GM12873 (cell line): Measurements from ENCODE around the gene IL10.

Experiments
- TF ChIP-seq, protein P1 (sequence below): IDR thresholded peaks from 2 replicates; pipeline ENCODE4 v1.5.1; 2012; ENCODE audit warnings: low read depth, mild to moderate bottlenecking, moderate library complexity, low read length, control low read depth; ENCODE audit not compliant: insufficient read depth; ENCODE audit errors: missing control alignments

Gene IL10

DNA sequence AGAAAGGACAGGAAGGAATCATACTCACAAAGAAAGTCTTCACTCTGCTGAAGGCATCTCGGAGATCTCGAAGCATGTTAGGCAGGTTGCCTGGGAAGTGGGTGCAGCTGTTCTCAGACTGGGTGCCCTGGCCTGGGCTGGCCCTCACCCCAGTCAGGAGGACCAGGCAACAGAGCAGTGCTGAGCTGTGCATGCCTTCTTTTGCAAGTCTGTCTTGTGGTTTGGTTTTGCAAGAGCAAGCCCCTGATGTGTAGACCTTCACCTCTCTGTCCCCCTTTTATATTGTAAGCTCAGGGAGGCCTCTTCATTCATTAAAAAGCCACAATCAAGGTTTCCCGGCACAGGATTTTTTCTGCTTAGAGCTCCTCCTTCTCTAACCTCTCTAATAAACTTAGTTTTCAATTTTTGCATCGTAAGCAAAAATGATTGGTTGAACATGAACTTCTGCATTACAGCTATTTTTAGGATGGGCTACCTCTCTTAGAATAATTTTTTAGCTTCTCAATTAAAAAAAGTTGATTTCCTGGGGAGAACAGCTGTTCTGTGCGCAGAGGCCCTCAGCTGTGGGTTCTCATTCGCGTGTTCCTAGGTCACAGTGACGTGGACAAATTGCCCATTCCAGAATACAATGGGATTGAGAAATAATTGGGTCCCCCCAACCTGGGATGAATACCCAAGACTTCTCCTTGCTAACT is at the start of gene IL10:
Gene IL10 (minus strand): TSS at position 252 of the 695 bp plus-strand sequence. CDS start 59 bp downstream, at position 193.
- TF ChIP-seq, protein P1, sequence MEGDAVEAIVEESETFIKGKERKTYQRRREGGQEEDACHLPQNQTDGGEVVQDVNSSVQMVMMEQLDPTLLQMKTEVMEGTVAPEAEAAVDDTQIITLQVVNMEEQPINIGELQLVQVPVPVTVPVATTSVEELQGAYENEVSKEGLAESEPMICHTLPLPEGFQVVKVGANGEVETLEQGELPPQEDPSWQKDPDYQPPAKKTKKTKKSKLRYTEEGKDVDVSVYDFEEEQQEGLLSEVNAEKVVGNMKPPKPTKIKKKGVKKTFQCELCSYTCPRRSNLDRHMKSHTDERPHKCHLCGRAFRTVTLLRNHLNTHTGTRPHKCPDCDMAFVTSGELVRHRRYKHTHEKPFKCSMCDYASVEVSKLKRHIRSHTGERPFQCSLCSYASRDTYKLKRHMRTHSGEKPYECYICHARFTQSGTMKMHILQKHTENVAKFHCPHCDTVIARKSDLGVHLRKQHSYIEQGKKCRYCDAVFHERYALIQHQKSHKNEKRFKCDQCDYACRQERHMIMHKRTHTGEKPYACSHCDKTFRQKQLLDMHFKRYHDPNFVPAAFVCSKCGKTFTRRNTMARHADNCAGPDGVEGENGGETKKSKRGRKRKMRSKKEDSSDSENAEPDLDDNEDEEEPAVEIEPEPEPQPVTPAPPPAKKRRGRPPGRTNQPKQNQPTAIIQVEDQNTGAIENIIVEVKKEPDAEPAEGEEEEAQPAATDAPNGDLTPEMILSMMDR: no peak

DNA sequence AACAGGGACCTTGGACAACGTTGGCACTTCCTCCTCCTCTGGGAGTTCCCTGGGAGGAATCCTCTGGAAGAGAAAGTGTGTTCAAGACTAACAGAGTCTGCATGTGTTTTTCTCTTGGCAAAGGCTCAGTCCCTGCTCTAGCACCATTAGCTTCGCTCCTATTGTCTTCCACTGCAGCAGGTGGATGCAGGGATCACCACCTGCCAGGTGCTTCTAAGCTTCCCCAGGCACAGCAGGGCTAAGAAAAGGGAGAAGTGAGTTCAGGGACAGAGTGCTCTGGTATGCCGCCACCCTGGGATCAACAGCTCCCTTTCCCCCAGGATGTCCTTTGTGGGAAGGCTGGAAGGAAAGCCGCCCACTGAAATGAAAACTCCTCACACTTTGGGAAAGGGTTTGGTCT is 49.2 kb upstream of the IL10 start:
- TF ChIP-seq, protein P1: no peak

DNA sequence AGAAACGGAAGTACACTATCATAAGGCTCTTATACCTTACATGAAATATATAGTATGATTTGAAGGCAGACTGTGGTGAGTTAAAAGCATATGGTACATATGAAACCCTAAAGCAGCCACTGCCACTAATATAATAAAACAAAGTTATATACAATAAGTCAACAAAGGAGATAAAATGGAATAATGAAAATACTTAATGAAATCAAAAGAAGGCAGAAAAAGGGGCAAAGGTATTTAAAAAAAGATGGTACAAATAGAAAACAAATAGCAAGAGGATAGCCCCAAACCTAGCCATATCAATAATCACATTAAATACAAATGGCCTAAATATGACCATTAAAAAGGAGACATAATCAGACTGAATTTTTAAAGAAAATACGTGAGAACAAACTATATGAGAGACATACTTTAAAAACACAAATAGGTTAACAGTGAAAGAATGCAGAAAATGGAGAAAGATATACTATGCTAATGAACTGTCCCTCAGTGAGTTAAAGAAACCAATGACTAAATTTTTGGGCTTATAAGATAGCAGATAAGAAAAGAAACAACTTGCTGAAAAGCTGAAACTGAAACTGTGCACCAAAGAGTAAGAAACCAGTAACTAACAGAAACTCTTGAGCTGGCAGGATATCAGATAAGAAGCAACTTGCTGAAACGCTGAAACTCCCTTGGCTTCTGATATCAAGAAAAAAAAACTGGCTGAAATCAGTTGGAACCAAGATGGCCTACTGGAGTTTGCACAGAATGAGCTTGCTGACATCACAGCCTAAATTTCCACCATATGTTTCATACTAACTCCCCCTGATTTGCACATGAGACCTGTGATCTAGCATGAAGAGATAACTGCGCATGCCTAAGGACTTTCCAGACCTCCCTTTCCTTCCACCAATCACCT is 44.3 kb upstream of the IL10 start:
- TF ChIP-seq, protein P1: no peak

DNA sequence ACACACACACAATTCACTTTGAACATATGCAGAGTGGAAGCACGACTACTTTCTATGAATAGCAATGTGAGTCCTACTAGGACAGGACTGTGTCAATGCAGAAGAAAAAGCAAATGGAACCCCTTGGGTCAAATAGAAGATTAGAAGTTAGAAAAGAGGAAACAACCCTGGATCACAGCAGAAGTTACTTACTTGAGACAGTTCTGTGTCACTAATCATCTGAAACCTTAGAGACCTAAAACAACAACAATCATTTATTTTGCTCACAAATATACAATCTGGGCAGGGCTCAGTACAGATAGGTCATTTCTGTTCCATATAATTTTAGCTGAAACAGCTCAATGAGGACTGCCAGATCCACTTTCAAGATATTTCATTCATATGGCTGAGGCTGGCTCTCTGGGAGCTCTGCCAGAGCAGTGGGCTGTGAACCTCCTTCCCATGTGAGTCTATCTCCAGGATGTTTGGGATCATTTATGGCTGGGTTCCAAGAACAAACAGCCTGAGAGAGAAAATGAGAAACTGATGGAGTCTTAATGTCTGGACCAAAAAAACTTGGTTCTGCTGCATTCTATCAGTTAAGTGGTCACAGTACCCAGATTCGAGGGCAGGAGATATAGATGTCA is 42.5 kb upstream of the IL10 start:
- TF ChIP-seq, protein P1: no peak

DNA sequence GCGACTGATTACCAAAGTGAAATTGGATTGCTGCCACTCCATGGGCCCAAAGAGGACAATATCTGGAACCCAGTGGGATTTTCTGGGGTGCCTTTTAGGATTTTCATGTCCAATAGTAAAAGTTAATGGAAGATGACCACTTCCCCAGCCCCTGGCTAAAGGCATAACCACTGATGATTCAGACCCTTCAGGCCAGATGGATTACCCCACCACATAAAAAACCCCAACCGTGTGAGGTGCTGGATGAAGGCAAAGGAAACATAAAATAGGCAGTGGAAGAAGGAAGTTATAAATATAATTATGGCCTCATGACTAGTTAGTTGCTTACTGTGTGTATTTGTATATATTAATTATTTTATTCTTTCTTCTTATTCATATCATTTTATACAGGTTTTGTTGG is 40.2 kb upstream of the IL10 start:
- TF ChIP-seq, protein P1: no peak

DNA sequence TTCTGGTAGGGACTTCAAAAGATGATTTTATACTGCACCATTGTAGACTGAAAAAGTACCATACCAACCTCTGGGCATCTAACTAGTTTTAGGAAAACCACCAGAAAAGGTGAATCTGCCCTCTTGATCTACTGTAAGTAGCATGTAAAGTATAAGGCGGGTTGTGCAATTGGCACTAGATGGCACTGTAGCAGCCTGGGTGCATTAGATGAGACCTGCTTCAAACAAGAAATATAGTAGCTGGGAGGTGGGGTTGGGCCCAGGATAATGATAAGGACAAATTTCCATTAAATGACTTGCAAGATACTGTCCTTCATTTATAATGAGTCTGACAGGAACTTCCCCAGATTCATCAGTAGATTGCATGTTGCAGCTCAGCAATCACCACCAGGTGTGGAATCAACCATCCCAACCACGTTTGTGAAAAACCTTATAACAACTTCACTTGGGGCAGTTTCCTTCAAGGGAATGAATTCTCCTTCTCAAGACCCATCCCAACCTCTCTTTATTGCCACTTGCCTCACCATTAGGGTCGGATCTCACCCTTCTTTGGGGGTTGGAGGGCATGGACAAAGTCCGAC is 37.3 kb upstream of the IL10 start:
- TF ChIP-seq, protein P1: peak; percentile 52

DNA sequence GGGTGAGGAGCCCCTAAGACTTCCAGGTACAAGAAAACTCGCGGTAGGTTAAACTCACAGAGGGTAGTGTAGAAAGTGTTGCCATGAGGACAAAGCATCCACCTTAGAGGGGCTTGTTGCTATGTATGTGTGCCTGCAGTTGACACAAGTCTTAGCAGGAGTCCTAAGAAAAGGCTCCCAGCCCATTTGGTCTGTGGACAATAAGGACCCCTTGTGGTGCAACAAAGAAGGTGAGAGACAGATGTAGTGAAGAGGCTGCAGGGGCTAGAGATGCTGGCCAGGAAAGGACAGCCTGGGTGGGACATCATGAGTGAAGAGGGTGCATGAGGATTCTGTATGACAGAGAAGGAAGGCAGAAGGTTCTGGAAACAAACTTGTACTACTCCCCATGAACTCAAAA is 36.3 kb upstream of the IL10 start:
- TF ChIP-seq, protein P1: peak; percentile 64
